ENCODE measurements around the gene GRIK4. TPM values are rescaled to one million over a fixed set of nuclear protein-coding genes. Genes with fewer than 3 reads are reported as not detected.

GRIK4 gene
- total RNA-seq, 1 donor from 2014 or later, result 2.2 TPM

- TF ChIP-seq EZH2 (IDR thresholded peaks at IDR 0.05; ENCODE audit: insufficient read depth, low read length) (no peak), CTCF (IDR thresholded peaks at IDR 0.05; ENCODE audit: insufficient read depth, low read depth, low read length) (no peak)
- no peak overlapping the region for H3K27ac ChIP-seq (ENCODE audit: low read depth, low read length)
- no peaks in the 10 kb centered on the region for H3K79me2 ChIP-seq (ENCODE audit: insufficient read depth, low read length)
- no peaks in the 10 kb centered on the region for H3K9me3 Mint-ChIP-seq (ENCODE audit: unreplicated experiment)
- H3K4me1 ChIP-seq (ENCODE audit: insufficient read depth, low read length), result no peaks in the 10 kb centered on the region
- H3K27me3 Mint-ChIP-seq (ENCODE audit: low read depth, unreplicated experiment), result peaks cover 17% of the 10 kb centered on the region
- H3K4me2 ChIP-seq (ENCODE audit: low read length), result no peak overlapping the region
- H3K4me3 Mint-ChIP-seq (ENCODE audit: unreplicated experiment), result peak overlapping the region; percentile 6
- FAIRE-seq (no peak), DNase-seq (ENCODE audit: low read depth) (peak; percentile 41)
- no peaks in the 10 kb centered on the region for H3K4me1 Mint-ChIP-seq (ENCODE audit: low read depth, unreplicated experiment)
- H3K36me3 ChIP-seq (ENCODE audit: insufficient read depth, low read length), result no peaks in the 10 kb centered on the region
- H3K27ac Mint-ChIP-seq (ENCODE audit: unreplicated experiment), result no peak overlapping the region
- no peak overlapping the region for H3K4me3 ChIP-seq (ENCODE audit: insufficient read depth, low read depth, low read length)
- H3K9ac ChIP-seq (ENCODE audit: low read length), result no peak overlapping the region
- no peaks in the 10 kb centered on the region for H3K9me3 ChIP-seq (ENCODE audit: insufficient read depth, low read depth, low read length)
- H3K27me3 ChIP-seq (ENCODE audit: insufficient read depth, low read length), result no peaks in the 10 kb centered on the region
- H2AFZ ChIP-seq (ENCODE audit: low read depth, low read length), result no peak overlapping the region
- no peaks in the 10 kb centered on the region for H3K36me3 Mint-ChIP-seq (ENCODE audit: low read depth, unreplicated experiment)
- no peaks in the 10 kb centered on the region for H4K20me1 ChIP-seq (ENCODE audit: insufficient read depth, low read length)
Observed at GRCh38 chr11:120929090-120929489, 417.5 kb downstream of the GRIK4 start.

- Histone ChIP-seq H3K36me3 (ENCODE audit: insufficient read depth, low read length) (no peaks in the 10 kb centered on the region), H3K9ac (ENCODE audit: low read length) (no peak overlapping the region), H2AFZ (ENCODE audit: low read depth, low read length) (no peak overlapping the region), H3K79me2 (ENCODE audit: insufficient read depth, low read length) (no peaks in the 10 kb centered on the region), H3K9me3 (ENCODE audit: insufficient read depth, low read depth, low read length) (no peaks in the 10 kb centered on the region), H3K4me2 (ENCODE audit: low read length) (no peak overlapping the region), H3K27me3 (ENCODE audit: insufficient read depth, low read length) (no peaks in the 10 kb centered on the region), H4K20me1 (ENCODE audit: insufficient read depth, low read length) (no peaks in the 10 kb centered on the region), H3K4me3 (ENCODE audit: insufficient read depth, low read depth, low read length) (no peak overlapping the region), H3K4me1 (ENCODE audit: insufficient read depth, low read length) (no peaks in the 10 kb centered on the region), H3K27ac (ENCODE audit: low read depth, low read length) (no peak overlapping the region)
- Mint-ChIP-seq H3K36me3 (ENCODE audit: low read depth, unreplicated experiment) (no peaks in the 10 kb centered on the region), H3K27ac (ENCODE audit: unreplicated experiment) (no peak overlapping the region), H3K4me3 (ENCODE audit: unreplicated experiment) (no peak overlapping the region), H3K9me3 (ENCODE audit: unreplicated experiment) (no peaks in the 10 kb centered on the region), H3K27me3 (ENCODE audit: low read depth, unreplicated experiment) (peaks cover 17% of the 10 kb centered on the region), H3K4me1 (ENCODE audit: low read depth, unreplicated experiment) (no peaks in the 10 kb centered on the region)
- FAIRE-seq (no peak), DNase-seq (ENCODE audit: low read depth) (peak; percentile 12)
- TF ChIP-seq CTCF (IDR thresholded peaks at IDR 0.05; ENCODE audit: insufficient read depth, low read depth, low read length), result peak; percentile 53
- TF ChIP-seq EZH2 (IDR thresholded peaks at IDR 0.05; ENCODE audit: insufficient read depth, low read length), result no peak
Observed at GRCh38 chr11:120929664-120930154, 418.2 kb downstream of the GRIK4 start.

- H3K36me3 Mint-ChIP-seq (ENCODE audit: low read depth, unreplicated experiment), result no peaks in the 10 kb centered on the region
- H3K79me2 ChIP-seq (ENCODE audit: insufficient read depth, low read length), result no peaks in the 10 kb centered on the region
- no peak overlapping the region for H3K9ac ChIP-seq (ENCODE audit: low read length)
- H3K27ac Mint-ChIP-seq (ENCODE audit: unreplicated experiment), result no peak overlapping the region
- DNase-seq (ENCODE audit: low read depth), result no peak
- H3K27me3 ChIP-seq (ENCODE audit: insufficient read depth, low read length), result no peaks in the 10 kb centered on the region
- no peak overlapping the region for H3K27ac ChIP-seq (ENCODE audit: low read depth, low read length)
- no peak overlapping the region for H3K4me2 ChIP-seq (ENCODE audit: low read length)
- H3K4me1 Mint-ChIP-seq (ENCODE audit: low read depth, unreplicated experiment), result no peaks in the 10 kb centered on the region
- H3K4me1 ChIP-seq (ENCODE audit: insufficient read depth, low read length), result no peaks in the 10 kb centered on the region
- H3K9me3 ChIP-seq (ENCODE audit: insufficient read depth, low read depth, low read length), result no peaks in the 10 kb centered on the region
- H3K36me3 ChIP-seq (ENCODE audit: insufficient read depth, low read length), result no peaks in the 10 kb centered on the region
- TF ChIP-seq EZH2 (IDR thresholded peaks at IDR 0.05; ENCODE audit: insufficient read depth, low read length), result no peak
- no peak for TF ChIP-seq CTCF (IDR thresholded peaks at IDR 0.05; ENCODE audit: insufficient read depth, low read depth, low read length)
- H3K9me3 Mint-ChIP-seq (ENCODE audit: unreplicated experiment), result no peaks in the 10 kb centered on the region
- no peak overlapping the region for H2AFZ ChIP-seq (ENCODE audit: low read depth, low read length)
- H4K20me1 ChIP-seq (ENCODE audit: insufficient read depth, low read length), result no peaks in the 10 kb centered on the region
- H3K4me3 Mint-ChIP-seq (ENCODE audit: unreplicated experiment), result no peak overlapping the region
- peaks cover 23% of the 10 kb centered on the region for H3K27me3 Mint-ChIP-seq (ENCODE audit: low read depth, unreplicated experiment)
- no peak overlapping the region for H3K4me3 ChIP-seq (ENCODE audit: insufficient read depth, low read depth, low read length)
- FAIRE-seq, result no peak
Observed at GRCh38 chr11:120931057-120931779, 419.7 kb downstream of the GRIK4 start.
